OCI-LY1 (cell line): ENCODE results near the gene CCHCR1.

Source experiments
- H2AFZ ChIP-seq: fragments of 200-600 bp; sonication (generic), shearing (Covaris generic); 2 replicates; pipeline ENCODE4 v1.6.0; 2014; ENCODE audit warnings: antibody characterized with exemption, mild to moderate bottlenecking, low read length
- H3F3A ChIP-seq: fragments of 200-600 bp; sonication (generic), shearing (Covaris generic); 2 replicates; pipeline ENCODE4 v1.6.0; 2014; ENCODE audit warnings: mild to moderate bottlenecking, antibody characterized with exemption, low read length, moderate library complexity; ENCODE audit not compliant: insufficient read depth
- H3K27ac ChIP-seq: fragments of 200-600 bp; sonication (generic); 2 replicates; pipeline ENCODE4 v1.5.1; 2014; ENCODE audit warnings: low read length, mixed run types, mild to moderate bottlenecking, low read depth; ENCODE audit not compliant: poor library complexity, severe bottlenecking
- H3K27me3 ChIP-seq: fragments of 200-600 bp; sonication (generic); 2 replicates; pipeline ENCODE4 v1.6.0; 2014; ENCODE audit warnings: antibody characterized with exemption, mild to moderate bottlenecking, low read length, moderate library complexity; ENCODE audit not compliant: insufficient read depth
- H3K36me3 ChIP-seq: fragments of 200-600 bp; sonication (generic); 2 replicates; pipeline ENCODE4 v1.6.1; 2014; ENCODE audit warnings: mild to moderate bottlenecking, antibody characterized with exemption, low read length, moderate library complexity, mixed read lengths; ENCODE audit not compliant: insufficient read depth
- H3K4me1 ChIP-seq: fragments of 200-600 bp; sonication (generic); 2 replicates; pipeline ENCODE4 v1.5.1; 2014; ENCODE audit warnings: mild to moderate bottlenecking, low read length, moderate library complexity; ENCODE audit not compliant: insufficient read depth, severe bottlenecking
- H3K4me2 ChIP-seq: fragments of 200-600 bp; sonication (generic), shearing (Covaris generic); 2 replicates; pipeline ENCODE4 v1.6.1; 2014; ENCODE audit warnings: low read length
- H3K4me3 ChIP-seq: fragments of 200-600 bp; sonication (generic); 2 replicates; pipeline ENCODE4 v1.5.1; 2014; ENCODE audit warnings: low read length, low read depth, mild to moderate bottlenecking, mixed read lengths; ENCODE audit not compliant: poor library complexity, severe bottlenecking
- H3K79me2 ChIP-seq: fragments of 200-600 bp; shearing (Covaris generic); 2 replicates; pipeline ENCODE4 v1.6.1; 2016; ENCODE audit warnings: mixed run types, low read length, mixed read lengths; ENCODE audit not compliant: insufficient read depth
- H3K9ac ChIP-seq: fragments of 200-600 bp; sonication (generic), shearing (Covaris generic); 2 replicates; pipeline ENCODE4 v1.6.1; 2014; ENCODE audit warnings: mild to moderate bottlenecking, low read length, mixed read lengths
- H3K9me2 ChIP-seq: fragments of 200-600 bp; sonication (generic), shearing (Covaris generic); 2 replicates; pipeline ENCODE4 v1.6.1; 2014; ENCODE audit warnings: low read depth, mild to moderate bottlenecking, low read length, mixed read lengths
- H3K9me3 ChIP-seq: fragments of 200-600 bp; shearing (Covaris generic); 2 replicates; pipeline ENCODE4 v1.6.1; 2014; ENCODE audit warnings: low read length, mixed read lengths
- H4K20me1 ChIP-seq: fragments of 200-600 bp; sonication (generic), shearing (Covaris generic); 2 replicates; pipeline ENCODE4 v1.6.0; 2016; ENCODE audit warnings: mild to moderate bottlenecking, low read length; ENCODE audit not compliant: insufficient read depth
- EZH2 ChIP-seq: fragments of 200-600 bp; sonication (generic), shearing (Covaris generic); IDR thresholded peaks from 2 replicates; pipeline ENCODE4 v1.8.0; 2017; ENCODE audit warnings: borderline replicate concordance, mixed run types, mild to moderate bottlenecking, antibody characterized with exemption, low read length, moderate library complexity, mixed read lengths
- TF ChIP-seq, protein P1 (sequence below): fragments of 200-600 bp; sonication (generic), shearing (Covaris generic); IDR thresholded peaks from 2 replicates; pipeline ENCODE4 v1.5.1; 2017; ENCODE audit warnings: mild to moderate bottlenecking, antibody characterized with exemption, low read length, moderate library complexity, mixed read lengths

Gene CCHCR1

DNA sequence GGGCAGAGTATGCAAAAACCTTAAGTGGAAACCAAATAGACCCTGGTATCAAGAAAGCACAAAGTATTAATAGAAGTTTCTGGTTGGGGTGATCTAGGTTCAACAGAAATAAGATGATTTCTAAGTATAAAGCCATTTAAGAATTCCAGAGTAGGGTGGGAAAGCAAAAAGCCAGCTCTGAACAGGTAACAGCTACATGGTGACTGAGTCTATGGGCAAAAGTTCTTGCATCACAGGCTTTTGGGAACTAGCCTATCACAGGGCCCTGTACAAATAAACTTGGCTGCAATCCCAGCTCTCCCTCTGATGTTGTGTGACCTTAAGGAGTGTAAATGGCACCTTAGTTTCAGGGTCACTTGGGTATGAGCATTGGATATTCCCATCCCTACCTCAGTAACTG lies 6.3 kb upstream of the CCHCR1 start:
- Histone ChIP-seq H3K27me3 (no peaks in the 10 kb centered on the region), H3K9me3 (no peaks in the 10 kb centered on the region), H3F3A (no peaks in the 10 kb centered on the region), H2AFZ (no peak overlapping the region), H3K9ac (no peak overlapping the region), H3K4me1 (peaks cover 66% of the 10 kb centered on the region), H3K79me2 (peaks cover 6% of the 10 kb centered on the region; the same call in 1 of the 2 replicates), H3K4me2 (no peak overlapping the region; the same call in 1 of the 2 replicates), H3K27ac (peak overlapping the region; percentile 31), H3K4me3 (no peak overlapping the region), H3K9me2 (no peaks in the 10 kb centered on the region), H3K36me3 (peaks cover 36% of the 10 kb centered on the region), H4K20me1 (no peaks in the 10 kb centered on the region)
- TF ChIP-seq EZH2: no peak
- TF ChIP-seq, protein P1, sequence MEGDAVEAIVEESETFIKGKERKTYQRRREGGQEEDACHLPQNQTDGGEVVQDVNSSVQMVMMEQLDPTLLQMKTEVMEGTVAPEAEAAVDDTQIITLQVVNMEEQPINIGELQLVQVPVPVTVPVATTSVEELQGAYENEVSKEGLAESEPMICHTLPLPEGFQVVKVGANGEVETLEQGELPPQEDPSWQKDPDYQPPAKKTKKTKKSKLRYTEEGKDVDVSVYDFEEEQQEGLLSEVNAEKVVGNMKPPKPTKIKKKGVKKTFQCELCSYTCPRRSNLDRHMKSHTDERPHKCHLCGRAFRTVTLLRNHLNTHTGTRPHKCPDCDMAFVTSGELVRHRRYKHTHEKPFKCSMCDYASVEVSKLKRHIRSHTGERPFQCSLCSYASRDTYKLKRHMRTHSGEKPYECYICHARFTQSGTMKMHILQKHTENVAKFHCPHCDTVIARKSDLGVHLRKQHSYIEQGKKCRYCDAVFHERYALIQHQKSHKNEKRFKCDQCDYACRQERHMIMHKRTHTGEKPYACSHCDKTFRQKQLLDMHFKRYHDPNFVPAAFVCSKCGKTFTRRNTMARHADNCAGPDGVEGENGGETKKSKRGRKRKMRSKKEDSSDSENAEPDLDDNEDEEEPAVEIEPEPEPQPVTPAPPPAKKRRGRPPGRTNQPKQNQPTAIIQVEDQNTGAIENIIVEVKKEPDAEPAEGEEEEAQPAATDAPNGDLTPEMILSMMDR: no peak

GRCh38 chr6:31162463-31163165 lies 5.0 kb upstream of the CCHCR1 start:
- Histone ChIP-seq H2AFZ (no peak overlapping the region), H3K4me2 (no peak overlapping the region; the same call in 1 of the 2 replicates), H3K27me3 (no peaks in the 10 kb centered on the region), H3K27ac (no peak overlapping the region), H3F3A (no peaks in the 10 kb centered on the region), H3K4me3 (no peak overlapping the region), H3K9ac (no peak overlapping the region), H3K36me3 (peaks cover 36% of the 10 kb centered on the region), H3K4me1 (peaks cover 66% of the 10 kb centered on the region), H3K9me3 (no peaks in the 10 kb centered on the region), H3K9me2 (no peaks in the 10 kb centered on the region), H3K79me2 (peaks cover 6% of the 10 kb centered on the region; the same call in 1 of the 2 replicates), H4K20me1 (no peaks in the 10 kb centered on the region)
- TF ChIP-seq, protein P1: peak; percentile 22; the same call in 1 of the 2 replicates
- TF ChIP-seq EZH2: no peak

DNA sequence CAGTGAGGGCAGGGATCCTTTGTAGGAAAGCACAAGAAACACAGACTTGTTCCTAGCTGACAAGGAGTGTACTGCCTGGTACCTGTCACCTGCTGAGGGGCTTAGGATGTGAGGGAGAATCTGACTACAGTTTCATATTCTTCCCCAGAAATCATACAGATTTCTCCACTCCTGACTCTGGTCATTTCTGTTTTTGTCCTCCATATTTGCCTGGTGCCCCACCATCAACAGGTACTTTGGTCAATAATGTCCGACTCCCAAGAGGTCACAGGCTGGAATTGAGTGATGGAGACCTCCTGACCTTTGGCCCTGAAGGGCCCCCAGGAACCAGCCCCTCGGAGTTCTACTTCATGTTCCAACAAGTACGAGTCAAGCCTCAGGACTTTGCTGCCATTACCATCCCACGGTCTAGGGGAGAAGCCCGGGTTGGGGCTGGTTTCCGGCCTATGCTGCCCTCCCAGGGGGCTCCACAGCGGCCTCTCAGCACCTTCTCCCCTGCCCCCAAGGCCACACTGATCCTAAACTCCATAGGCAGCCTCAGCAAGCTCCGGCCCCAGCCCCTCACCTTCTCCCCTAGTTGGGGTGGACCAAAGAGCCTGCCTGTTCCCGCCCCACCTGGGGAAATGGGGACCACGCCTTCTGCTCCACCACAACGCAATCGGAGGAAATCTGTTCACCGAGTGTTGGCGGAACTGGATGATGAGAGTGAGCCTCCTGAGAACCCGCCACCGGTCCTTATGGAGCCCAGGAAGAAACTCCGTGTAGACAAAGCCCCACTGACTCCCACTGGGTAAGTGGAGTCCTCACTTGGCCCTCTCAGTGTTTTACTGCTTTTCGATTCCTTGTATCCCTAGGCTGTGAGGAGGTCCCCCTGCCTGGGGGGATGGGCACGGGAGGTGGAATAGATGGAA lies 3.9 kb upstream of the CCHCR1 start:
- H4K20me1 ChIP-seq: no peaks in the 10 kb centered on the region
- TF ChIP-seq, protein P1: no peak
- peaks cover 41% of the 10 kb centered on the region for H3K36me3 ChIP-seq
- no peaks in the 10 kb centered on the region for H3K9me2 ChIP-seq
- H3K9ac ChIP-seq: no peak overlapping the region
- no peak overlapping the region for H3K4me3 ChIP-seq
- H3K9me3 ChIP-seq: no peaks in the 10 kb centered on the region
- H3K4me2 ChIP-seq: no peak overlapping the region; the same call in 1 of the 2 replicates
- no peaks in the 10 kb centered on the region for H3K27me3 ChIP-seq
- peaks cover 6% of the 10 kb centered on the region; the same call in 1 of the 2 replicates for H3K79me2 ChIP-seq
- no peaks in the 10 kb centered on the region for H3F3A ChIP-seq
- H3K27ac ChIP-seq: no peak overlapping the region
- peaks cover 76% of the 10 kb centered on the region for H3K4me1 ChIP-seq
- no peak overlapping the region for H2AFZ ChIP-seq
